ENCODE data around the gene ADD3.

The ADD3 gene

GRCh38 chr10:110181451-110181850 is 173.7 kb downstream of the ADD3 start:
- no peak overlapping the region for H3K4me3 ChIP-seq (ENCODE audit: low read depth, low read length)
- DNase-seq (ENCODE audit: low read depth), result no peak
- TF ChIP-seq CTCF (IDR thresholded peaks at IDR 0.05; ENCODE audit: low read depth, low read length, missing control alignments), result no peak

GRCh38 chr10:110181911-110182310 is 174.1 kb downstream of the ADD3 start:
- DNase-seq (ENCODE audit: low read depth), result no peak
- no peak overlapping the region for H3K4me3 ChIP-seq (ENCODE audit: low read depth, low read length)
- TF ChIP-seq CTCF (IDR thresholded peaks at IDR 0.05; ENCODE audit: low read depth, low read length, missing control alignments), result no peak

- no peak for DNase-seq (ENCODE audit: low read depth)
- TF ChIP-seq CTCF (IDR thresholded peaks at IDR 0.05; ENCODE audit: low read depth, low read length, missing control alignments), result no peak
- no peak overlapping the region for H3K4me3 ChIP-seq (ENCODE audit: low read depth, low read length)
These were observed 176.6 kb downstream of the ADD3 start for GRCh38 chr10:110184398-110184797.
